Type B pancreatic cell (in vitro differentiated cells): ENCODE measurements around the gene APBA1. TPM values are rescaled to one million over a fixed set of nuclear protein-coding genes. Genes with fewer than 3 reads are reported as not detected.

ENCODE experiments used
- DNase-seq: peaks from one replicate; pipeline ENCODE4 v3.0.0; 2021; ENCODE audit warnings: mixed read lengths; ENCODE audit not compliant: unreplicated experiment; ENCODE audit errors: extremely low spot score
- H3K27ac Mint-ChIP-seq: 2 replicates; pipeline ENCODE4 v1.8.0; 2021; ENCODE audit warnings: mild to moderate bottlenecking, mixed read lengths
- H3K27me3 Mint-ChIP-seq: 2 replicates; pipeline ENCODE4 v1.8.0; 2021; ENCODE audit warnings: mixed read lengths
- H3K36me3 Mint-ChIP-seq: 2 replicates; pipeline ENCODE4 v1.8.0; 2021; ENCODE audit warnings: mixed read lengths
- H3K4me1 Mint-ChIP-seq: one replicate; pipeline ENCODE4 v1.8.0; 2021; ENCODE audit warnings: mixed read lengths; ENCODE audit not compliant: unreplicated experiment
- H3K4me3 Mint-ChIP-seq: 2 replicates; pipeline ENCODE4 v1.8.0; 2021; ENCODE audit warnings: mild to moderate bottlenecking, mixed read lengths
- H3K9me3 Mint-ChIP-seq: 2 replicates; pipeline ENCODE4 v1.8.0; 2021; ENCODE audit warnings: mixed read lengths
- CTCF ChIP-seq: fragments of 200-600 bp; sonication (generic); conservative IDR thresholded peaks from 2 replicates; pipeline ENCODE4 v1.5.0; 2021; ENCODE audit warnings: antibody characterized with exemption, mild to moderate bottlenecking
- total RNA-seq: library from RNA; stranded (reverse); gene quantifications from 2 replicates; pipeline ENCODE4 v1.2.1, GENCODE V29; 2021; ENCODE audit warnings: low replicate concordance

The APBA1 gene
- total RNA-seq, 1 donor from 2014 or later = 6.3 TPM

GRCh38 chr9:69579760-69580581 is 92.2 kb downstream of the APBA1 start:
- DNase-seq = no peak
- H3K27me3 Mint-ChIP-seq = peaks cover 5% of the 10 kb centered on the region
- H3K27ac Mint-ChIP-seq = no peak overlapping the region
- TF ChIP-seq CTCF = no peak
- H3K4me3 Mint-ChIP-seq = no peak overlapping the region
- peaks cover 19% of the 10 kb centered on the region for H3K4me1 Mint-ChIP-seq
- H3K36me3 Mint-ChIP-seq = no peaks in the 10 kb centered on the region
- peaks cover 6% of the 10 kb centered on the region for H3K9me3 Mint-ChIP-seq

DNA sequence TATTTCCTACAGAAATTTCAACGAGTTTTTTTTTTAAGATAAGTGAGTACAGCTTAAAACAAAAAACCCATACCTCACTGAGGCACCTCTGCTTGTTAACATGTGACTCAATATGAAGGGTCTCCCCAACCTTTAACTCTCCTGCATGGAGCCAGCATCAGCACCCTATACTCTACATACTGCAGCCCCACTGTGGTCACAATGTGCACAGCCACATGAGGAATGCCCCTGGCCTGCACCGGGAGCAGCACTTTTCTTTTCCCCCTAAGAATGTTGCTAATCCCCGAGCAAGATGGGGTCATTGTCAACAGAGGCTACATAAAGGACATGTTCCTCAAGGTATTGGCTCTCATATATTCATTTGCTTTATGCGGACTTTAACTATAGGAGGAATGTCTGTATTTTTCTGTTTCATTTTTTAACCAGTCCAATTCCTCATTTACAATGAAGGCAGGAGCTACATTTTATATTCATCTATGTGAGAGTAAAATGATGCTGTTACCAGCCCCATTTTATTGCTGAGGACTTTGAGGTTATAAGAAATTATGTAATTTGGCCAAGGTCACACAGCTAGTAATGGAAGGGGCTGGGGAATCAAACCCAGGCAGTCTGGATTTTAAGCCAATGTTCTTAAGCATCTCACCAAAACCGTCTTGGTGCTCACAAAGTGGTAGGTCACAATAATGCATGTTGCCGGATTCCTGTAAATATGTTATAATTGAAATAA is 93.0 kb downstream of the APBA1 start:
- Mint-ChIP-seq H3K4me3 (no peak overlapping the region), H3K27ac (no peak overlapping the region), H3K9me3 (peaks cover 6% of the 10 kb centered on the region), H3K36me3 (no peaks in the 10 kb centered on the region), H3K4me1 (peaks cover 19% of the 10 kb centered on the region), H3K27me3 (peaks cover 5% of the 10 kb centered on the region)
- no peak for TF ChIP-seq CTCF
- no peak for DNase-seq

DNA sequence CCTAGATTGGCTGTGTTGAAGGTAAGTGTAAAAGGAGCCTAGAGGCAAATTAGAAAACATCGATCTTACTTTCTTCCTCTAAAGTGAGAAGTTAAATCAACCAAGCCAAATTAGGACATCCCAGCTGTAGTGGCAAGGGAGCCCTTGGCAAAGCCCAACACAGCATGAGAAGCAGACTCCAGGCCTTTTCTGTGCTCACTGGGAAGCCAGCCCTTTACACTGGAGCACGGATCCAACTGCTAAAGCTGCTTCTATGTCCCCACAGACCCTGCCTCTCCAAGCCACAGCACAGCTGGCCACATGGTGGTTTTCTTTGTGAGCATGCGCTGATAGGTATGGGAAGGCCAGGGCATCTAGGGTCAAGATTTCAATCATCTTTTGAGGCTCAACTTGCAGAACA is 94.1 kb downstream of the APBA1 start:
- DNase-seq = no peak
- Mint-ChIP-seq H3K27me3 (peaks cover 5% of the 10 kb centered on the region), H3K4me1 (peaks cover 19% of the 10 kb centered on the region), H3K4me3 (no peak overlapping the region), H3K27ac (no peak overlapping the region), H3K9me3 (peaks cover 6% of the 10 kb centered on the region), H3K36me3 (no peaks in the 10 kb centered on the region)
- TF ChIP-seq CTCF = no peak

DNA sequence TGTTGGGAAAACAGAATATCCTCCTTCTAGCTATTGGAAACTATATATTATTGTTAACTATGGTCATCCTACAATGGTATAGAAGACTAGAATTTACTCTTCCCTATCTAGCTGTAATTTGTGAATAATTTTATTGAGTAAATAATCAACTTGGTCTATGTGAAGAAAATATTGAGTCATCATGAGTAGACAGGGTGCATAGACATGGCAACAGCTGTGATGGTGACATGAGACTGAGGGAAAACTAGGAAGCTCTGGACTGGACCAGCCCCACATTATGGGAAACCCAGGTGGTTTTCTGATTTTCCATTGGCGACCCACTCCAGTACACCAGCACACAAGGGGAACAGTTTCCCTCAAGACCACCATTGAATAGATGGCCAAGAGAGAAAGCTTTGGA is 95.0 kb downstream of the APBA1 start:
- Mint-ChIP-seq H3K27ac (no peak overlapping the region), H3K4me1 (peaks cover 14% of the 10 kb centered on the region), H3K27me3 (peaks cover 7% of the 10 kb centered on the region), H3K36me3 (no peaks in the 10 kb centered on the region), H3K9me3 (no peaks in the 10 kb centered on the region), H3K4me3 (no peak overlapping the region)
- no peak for DNase-seq
- no peak for TF ChIP-seq CTCF

GRCh38 chr9:69574057-69574456 is 98.1 kb downstream of the APBA1 start:
- no peak for TF ChIP-seq CTCF
- Mint-ChIP-seq H3K4me3 (no peak overlapping the region), H3K4me1 (peaks cover 4% of the 10 kb centered on the region), H3K36me3 (no peaks in the 10 kb centered on the region), H3K9me3 (no peaks in the 10 kb centered on the region), H3K27me3 (peaks cover 13% of the 10 kb centered on the region), H3K27ac (no peak overlapping the region)
- no peak for DNase-seq
